Spleen (tissue), 7 donors: ENCODE data around the gene CLDN4.

Source experiments
- CTCF ChIP-seq, 11 experiments: fragments of 200-600 bp in 7 of 11; fragments of 450-650 bp in 4 of 11; sonication (generic) in 4 of 11; IDR thresholded peaks in 8 of 11; conservative IDR thresholded peaks in 3 of 11; 1 replicate in 7 of 11; 2 replicates in 4 of 11; pipeline versions ENCODE4 v1.4.0 to v1.8.0; 2016 to 2021; ENCODE audit warnings: antibody characterized with exemption in 11 of 11, inconsistent platforms in 4 of 11, mild to moderate bottlenecking in 1 of 11
- POLR2A ChIP-seq, 3 donors: fragments of 450-650 bp; IDR thresholded peaks; one replicate each; pipeline ENCODE4 v1.5.1; 2017; ENCODE audit warnings: antibody characterized with exemption in 3 of 3, mild to moderate bottlenecking in 1 of 3
- POLR2AphosphoS5 ChIP-seq, 3 donors: sonication (generic); formaldehyde crosslinking; IDR thresholded peaks; one replicate each; pipeline ENCODE4 v1.5.1; 2017; ENCODE audit warnings: antibody characterized with exemption in 3 of 3
- donor health status: DM: no; HTN: no; CAD: no; lungs with moderate emphysema.
- donor health status: DM: no; HTN: no; CAD: no.
- donor health status: DM: no; HTN: no; CAD: no.

GRCh38 chr7:73870041-73870492 lies 39.3 kb downstream of the CLDN4 start:
- TF ChIP-seq POLR2AphosphoS5 (IDR thresholded peaks at IDR 0.05) (no peak), CTCF (IDR thresholded peaks at IDR 0.05 in 8 of 11, conservative IDR thresholded peaks at IDR 0.05 in 3 of 11) (no peak), POLR2A (IDR thresholded peaks at IDR 0.05) (no peak)
